GM12878 (cell line): ENCODE data around the gene CYSLTR2. TPM values are rescaled to one million over a fixed set of nuclear protein-coding genes. Genes with fewer than 3 reads are reported as not detected.

Source experiments
- ATAC-seq: fragments of 200-7000 bp; cut with Tn5 transposase; 3 replicates; pipeline ENCODE4 v1.9.1; 2020; ENCODE audit warnings: mild to moderate bottlenecking, moderate library complexity
- BruUV-seq: library from RNA; stranded (reverse); fragments of 400-500 nt; replicated peaks from 2 replicates; lab custom pipeline; 2021; lab: Mats Ljungman, UMichigan
- CTCF ChIA-PET: fragments of 300-600 bp; sonication (Branson Sonifier 250); formaldehyde crosslinking; extraction: SDS; loops from one replicate; lab custom pipeline; 2021; ENCODE audit warnings: inconsistent platforms; lab: Yijun Ruan, JAX
- POLR2A ChIA-PET: fragments of 350-600 bp; formaldehyde crosslinking; extraction: SDS; loops from one replicate; lab custom pipeline; 2021; ENCODE audit warnings: inconsistent platforms; lab: Charles Lee
- RAD21 ChIA-PET: fragments of 300-600 bp; sonication (Branson Sonifier 250); formaldehyde crosslinking; loops from one replicate; lab custom pipeline; 2023; ENCODE audit warnings: antibody characterized with exemption; ENCODE audit not compliant: unreplicated experiment; lab: Charles Lee
- SMC1A ChIA-PET: fragments of 300-600 bp; sonication (Branson Sonifier 250); formaldehyde crosslinking; loops from one replicate; lab custom pipeline; 2023; ENCODE audit not compliant: unreplicated experiment, uncharacterized antibody; lab: Charles Lee
- DNase-seq: peaks from one replicate; pipeline ENCODE4 v3.0.0-alpha.2; 2011; ENCODE audit warnings: low read depth, low spot score
- FAIRE-seq: peaks from 3 replicates; lab custom pipeline; 2011; peaks lifted over from hg19 to GRCh38; lab: Jason Lieb, UNC
- H2AFZ ChIP-seq: 2 replicates; pipeline ENCODE4 v1.6.0; 2011; ENCODE audit warnings: low read depth, low read length, control low read depth; ENCODE audit not compliant: control insufficient read depth
- H3K27ac ChIP-seq: 2 replicates; pipeline ENCODE4 v1.5.1; 2011; ENCODE audit warnings: control low read depth; ENCODE audit not compliant: control insufficient read depth, insufficient read depth
- H3K27me3 ChIP-seq, 2 experiments: replicated peaks in 1 of 2; 2 replicates each; pipeline versions ENCODE4 v1.6.0 to v1.6.1; 2011; ENCODE audit warnings: low read length in 1 of 2; ENCODE audit not compliant: control insufficient read depth in 2 of 2, insufficient read depth in 2 of 2
- H3K36me3 ChIP-seq, 2 experiments: 2 replicates each; pipeline ENCODE4 v1.5.1; 2011; ENCODE audit warnings: low read length in 1 of 2; ENCODE audit not compliant: control insufficient read depth in 2 of 2, insufficient read depth in 2 of 2
- H3K4me1 ChIP-seq: 2 replicates; pipeline ENCODE4 v1.6.1; 2011; ENCODE audit warnings: mild to moderate bottlenecking, low read length, moderate library complexity, mixed read lengths; ENCODE audit not compliant: control insufficient read depth, insufficient read depth
- H3K4me2 ChIP-seq: 2 replicates; pipeline ENCODE4 v1.6.0; 2011; ENCODE audit warnings: control low read depth; ENCODE audit not compliant: control insufficient read depth, insufficient read depth
- H3K4me3 ChIP-seq: fragments of 200-600 bp; sonication (generic); 2 replicates; pipeline ENCODE4 v1.5.1; 2016
- H3K79me2 ChIP-seq: 2 replicates; pipeline ENCODE4 v1.6.0; 2011; ENCODE audit warnings: low read length; ENCODE audit not compliant: control insufficient read depth, insufficient read depth
- H3K9ac ChIP-seq: 2 replicates; pipeline ENCODE4 v1.8.0; 2011; ENCODE audit warnings: low read length, control low read depth, mixed read lengths; ENCODE audit not compliant: control insufficient read depth, insufficient read depth
- H3K9me3 ChIP-seq: replicated peaks from 3 replicates; pipeline ENCODE4 v1.5.1; 2011; ENCODE audit warnings: mild to moderate bottlenecking, low read length; ENCODE audit not compliant: control insufficient read depth, insufficient read depth
- H4K20me1 ChIP-seq: 2 replicates; pipeline ENCODE4 v1.6.0; 2011; ENCODE audit not compliant: control insufficient read depth, insufficient read depth
- CBFB ChIP-seq: IDR thresholded peaks from 2 replicates; pipeline ENCODE4 v1.6.1; 2016; ENCODE audit warnings: antibody characterized with exemption, low read depth
- CBX5 ChIP-seq: sonication (generic); IDR thresholded peaks from 2 replicates; pipeline ENCODE4 v1.6.1; 2016; ENCODE audit warnings: low read depth, moderate library complexity, mild to moderate bottlenecking, inconsistent platforms
- DPF2 ChIP-seq: fragments of 450-650 bp; IDR thresholded peaks from 2 replicates; pipeline ENCODE4 v1.6.1; 2017; ENCODE audit warnings: mild to moderate bottlenecking
- FOXM1 ChIP-seq: IDR thresholded peaks from 2 replicates; pipeline ENCODE4 v1.6.1; 2012; ENCODE audit warnings: low read depth, mild to moderate bottlenecking, inconsistent platforms, low read length, moderate library complexity
- GATAD2B ChIP-seq: fragments of 450-650 bp; conservative IDR thresholded peaks from 2 replicates; pipeline ENCODE4 v1.6.1; 2017; ENCODE audit warnings: low read depth, mild to moderate bottlenecking, moderate library complexity
- JUND ChIP-seq: IDR thresholded peaks from 2 replicates; pipeline ENCODE4 v1.6.1; 2012; ENCODE audit warnings: low read depth, mild to moderate bottlenecking, low read length, improper control_type of control experiment, moderate library complexity
- MEF2A ChIP-seq: IDR thresholded peaks from 2 replicates; pipeline ENCODE4 v1.6.1; 2011; ENCODE audit warnings: low read depth, mild to moderate bottlenecking, low read length, moderate library complexity; ENCODE audit not compliant: insufficient read depth
- RAD21 ChIP-seq: IDR thresholded peaks from 2 replicates; pipeline ENCODE4 v1.6.1; 2011; ENCODE audit warnings: mild to moderate bottlenecking, low read depth, low read length, moderate library complexity; ENCODE audit not compliant: insufficient read depth
- RBBP5 ChIP-seq: fragments of 200-600 bp; sonication (generic); conservative IDR thresholded peaks from 2 replicates; pipeline ENCODE4 v1.6.1; 2016
- RCOR1 ChIP-seq: conservative IDR thresholded peaks from 2 replicates; pipeline ENCODE4 v1.6.1; 2012; ENCODE audit warnings: low read depth, low read length, improper control_type of control experiment
- STAT3 ChIP-seq: IDR thresholded peaks from 2 replicates; pipeline ENCODE4 v1.6.1; 2011; ENCODE audit warnings: low read depth, low read length, improper control_type of control experiment
- TCF3 ChIP-seq: IDR thresholded peaks from 2 replicates; pipeline ENCODE4 v1.6.1; 2012; ENCODE audit warnings: low read depth, mild to moderate bottlenecking, low read length, borderline replicate concordance; ENCODE audit not compliant: insufficient read depth
- ZNF687 ChIP-seq: fragments of 450-650 bp; IDR thresholded peaks from 2 replicates; pipeline ENCODE4 v1.6.1; 2017; ENCODE audit warnings: mild to moderate bottlenecking, moderate library complexity
- in situ Hi-C: fragments of 300-500 bp; cut with MboI; formaldehyde crosslinking; loops from 9 replicates; pipeline ENCODE4 v1.14.3; 2018; ENCODE audit warnings: mixed read lengths
- intact Hi-C: fragments of 100-400 bp; cut with micrococcal nuclease; formaldehyde crosslinking; loops from one replicate; pipeline ENCODE4 v1.14.2; 2022; ENCODE audit not compliant: unreplicated experiment
- polyA plus RNA-seq, 11 experiments: library from polyadenylated mRNA; depleted of rRNA in 4 of 11; unstranded in 6 of 11; stranded (reverse) in 5 of 11; fragments of >200 nt; fragmentation: Nextera tagmentation in 4 of 11; fragmentation: Illumina TruSeq in 1 of 11; extraction: Ambion mirVana in 4 of 11; extraction: Trizol in 1 of 11; gene quantifications; 1 replicate in 1 of 11; 2 replicates in 10 of 11; pipeline versions ENCODE4 v1.2.1 to v1.2.3, GENCODE V29; 2011 to 2016; ENCODE audit warnings: inconsistent platforms in 2 of 11, missing spikeins in 2 of 11, low read depth in 1 of 11
- total RNA-seq, 4 experiments: library from RNA; depleted of rRNA in 3 of 4; stranded (reverse); fragments of >200 nt in 3 of 4; fragmentation: Illumina TruSeq in 1 of 4; extraction: Trizol in 1 of 4; gene quantifications; 2 replicates each; pipeline versions ENCODE4 v1.2.1 to v1.2.3, GENCODE V29; 2013 to 2021
- TF ChIP-seq, protein P1 (sequence below): fragments of 450-650 bp; IDR thresholded peaks from 2 replicates; pipeline ENCODE4 v1.6.1; 2017; ENCODE audit warnings: borderline replicate concordance

CYSLTR2 gene
- total and polyA plus RNA-seq, 10 of the 15 experiments (the other 5 are each of a cell fraction or from before 2014, with no cell fraction given): 0.02 to 0.08 (median 0.03) TPM; not detected in 5

DNA sequence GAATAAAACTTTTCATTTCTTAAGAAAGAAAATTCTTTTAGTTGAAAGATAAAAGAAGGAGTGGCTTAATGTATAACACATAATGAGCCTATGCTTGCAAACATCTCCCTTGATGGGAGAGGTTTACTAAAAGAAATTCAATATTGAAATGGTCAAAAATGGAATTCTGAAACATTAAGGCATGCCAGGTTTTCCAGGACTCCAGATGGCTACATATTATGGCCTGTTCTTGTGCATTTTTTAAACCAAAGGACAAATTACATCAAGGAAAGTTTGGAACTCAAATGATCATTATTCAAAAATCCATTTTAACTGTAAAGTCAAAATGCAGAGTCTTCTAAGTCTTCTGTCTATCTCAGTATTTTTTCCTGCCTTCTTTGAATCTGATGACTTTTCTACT is 19.1 kb upstream of the CYSLTR2 start:
- BruUV-seq: no TSS peak
- Histone ChIP-seq H3K27me3 (no peaks in the 10 kb centered on the region), H3K4me1 (no peaks in the 10 kb centered on the region), H3K9me3 (peaks cover 1% of the 10 kb centered on the region; the same call in 2 of the 3 replicates), H3K9ac (no peak overlapping the region), H3K79me2 (no peaks in the 10 kb centered on the region), H3K4me2 (no peak overlapping the region), H3K4me3 (no peak overlapping the region), H2AFZ (no peak overlapping the region), H4K20me1 (no peaks in the 10 kb centered on the region), H3K36me3 (no peaks in the 10 kb centered on the region), H3K27ac (no peak overlapping the region)
- no peak for FAIRE-seq
- intact Hi-C loops: no loop called here
- ChIA-PET SMC1A (no interaction called here), CTCF (no interaction called here), RAD21 (no interaction called here), POLR2A (no interaction called here)
- TF ChIP-seq, protein P1, sequence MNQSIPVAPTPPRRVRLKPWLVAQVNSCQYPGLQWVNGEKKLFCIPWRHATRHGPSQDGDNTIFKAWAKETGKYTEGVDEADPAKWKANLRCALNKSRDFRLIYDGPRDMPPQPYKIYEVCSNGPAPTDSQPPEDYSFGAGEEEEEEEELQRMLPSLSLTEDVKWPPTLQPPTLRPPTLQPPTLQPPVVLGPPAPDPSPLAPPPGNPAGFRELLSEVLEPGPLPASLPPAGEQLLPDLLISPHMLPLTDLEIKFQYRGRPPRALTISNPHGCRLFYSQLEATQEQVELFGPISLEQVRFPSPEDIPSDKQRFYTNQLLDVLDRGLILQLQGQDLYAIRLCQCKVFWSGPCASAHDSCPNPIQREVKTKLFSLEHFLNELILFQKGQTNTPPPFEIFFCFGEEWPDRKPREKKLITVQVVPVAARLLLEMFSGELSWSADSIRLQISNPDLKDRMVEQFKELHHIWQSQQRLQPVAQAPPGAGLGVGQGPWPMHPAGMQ: no peak
- TF ChIP-seq CBFB (no peak), JUND (no peak), CBX5 (no peak), RBBP5 (no peak), DPF2 (no peak), TCF3 (no peak), FOXM1 (no peak), STAT3 (no peak), ZNF687 (no peak), MEF2A (no peak), GATAD2B (no peak), RAD21 (no peak), RCOR1 (no peak)
- in situ Hi-C loops: no loop called here
- ATAC-seq: no peak
- DNase-seq: no peak
